EH (cell line): ENCODE data around the gene CCL25.
"Not testable (repeated sequence)": the region's sequence is repeated elsewhere in the genome, so short reads cannot be mapped to it uniquely, and the experiment has no call there.

Experiments
- DNase-seq: peaks from one replicate; pipeline ENCODE4 v3.0.0-alpha.2; 2015; ENCODE audit warnings: low read depth

The CCL25 gene

DNA sequence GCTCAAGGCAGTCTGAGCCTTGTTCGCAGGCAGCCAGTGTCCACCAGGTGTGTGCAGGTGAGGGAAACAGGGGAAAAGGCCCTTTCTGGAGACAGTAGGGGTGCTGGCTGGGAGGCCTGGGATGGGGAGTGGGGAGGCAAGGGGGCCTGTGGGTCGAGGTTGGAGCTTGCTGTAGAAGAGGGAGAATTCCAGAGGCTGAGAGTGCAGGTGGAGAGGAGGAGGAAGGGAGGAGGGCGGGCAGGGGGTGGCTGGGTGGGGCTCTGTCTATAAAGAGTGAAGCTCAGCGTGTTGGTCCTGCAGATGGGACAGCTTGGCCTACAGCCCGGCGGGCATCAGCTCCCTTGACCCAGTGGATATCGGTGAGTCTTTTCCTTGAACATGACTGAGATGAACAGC lies at the start of gene CCL25:
TSS of gene CCL25 (plus strand) at position 297 of the 396 bp plus-strand sequence. CDS start 290 bp downstream, outside the sequence.
- DNase-seq = no peak

DNA sequence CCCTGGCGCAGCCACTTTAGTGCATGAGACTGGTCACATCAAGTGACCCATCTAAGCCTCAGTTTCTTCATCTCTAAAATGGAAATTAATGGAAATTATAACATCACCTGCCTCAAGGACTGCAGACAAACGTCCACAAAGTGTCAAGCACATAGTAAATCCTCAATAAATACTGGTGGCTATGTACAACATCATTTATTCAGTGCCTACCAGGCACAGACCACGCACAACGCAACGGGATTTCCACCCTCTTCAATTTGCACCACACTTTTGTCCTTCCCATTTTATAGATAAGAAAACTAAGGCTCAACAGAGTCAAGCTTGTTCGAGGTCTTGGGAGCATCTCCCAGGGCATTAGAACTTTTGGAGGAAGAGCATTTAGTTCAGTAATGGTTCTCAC lies 48.6 kb upstream of the CCL25 start:
- DNase-seq = no peak

DNA sequence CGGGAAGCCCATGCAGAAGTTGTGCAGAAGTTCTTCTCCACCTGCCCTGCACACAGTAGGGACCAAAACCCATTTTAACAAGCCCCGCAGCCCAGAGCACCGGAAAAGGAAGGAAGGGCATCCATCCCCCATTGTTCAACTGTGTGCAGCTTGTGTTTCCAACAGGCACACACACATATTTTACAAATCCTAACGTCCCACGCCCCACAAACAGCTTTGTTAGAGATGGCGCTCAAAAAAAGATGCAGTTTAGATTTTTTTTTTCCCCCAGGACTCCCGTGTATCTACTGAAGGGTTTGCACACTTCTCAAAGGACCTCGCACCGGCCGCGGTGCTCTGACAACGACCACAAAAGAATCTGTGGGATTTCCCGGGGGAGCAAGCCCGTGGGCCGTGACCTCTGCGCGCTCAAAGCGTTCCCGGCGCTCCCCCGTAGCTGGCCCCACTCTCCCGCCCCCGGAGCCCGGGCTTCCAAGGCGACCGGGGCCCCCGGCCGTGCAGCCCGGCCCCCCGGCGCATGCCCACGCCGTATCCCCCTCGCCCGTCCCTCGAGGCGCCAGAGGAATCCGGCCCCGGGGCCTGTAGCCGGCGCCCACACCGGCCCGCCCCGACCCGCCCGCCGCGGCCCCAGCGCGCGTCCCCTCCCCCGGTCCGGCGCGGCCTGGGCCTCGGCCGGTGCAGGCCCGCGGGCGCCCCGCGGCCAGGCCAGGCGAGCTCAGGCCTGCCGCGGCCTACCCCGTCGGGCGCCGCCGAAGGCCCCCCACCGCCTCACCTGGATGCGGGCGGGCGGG lies 47.6 kb upstream of the CCL25 start:
- DNase-seq = peak; percentile 35

DNA sequence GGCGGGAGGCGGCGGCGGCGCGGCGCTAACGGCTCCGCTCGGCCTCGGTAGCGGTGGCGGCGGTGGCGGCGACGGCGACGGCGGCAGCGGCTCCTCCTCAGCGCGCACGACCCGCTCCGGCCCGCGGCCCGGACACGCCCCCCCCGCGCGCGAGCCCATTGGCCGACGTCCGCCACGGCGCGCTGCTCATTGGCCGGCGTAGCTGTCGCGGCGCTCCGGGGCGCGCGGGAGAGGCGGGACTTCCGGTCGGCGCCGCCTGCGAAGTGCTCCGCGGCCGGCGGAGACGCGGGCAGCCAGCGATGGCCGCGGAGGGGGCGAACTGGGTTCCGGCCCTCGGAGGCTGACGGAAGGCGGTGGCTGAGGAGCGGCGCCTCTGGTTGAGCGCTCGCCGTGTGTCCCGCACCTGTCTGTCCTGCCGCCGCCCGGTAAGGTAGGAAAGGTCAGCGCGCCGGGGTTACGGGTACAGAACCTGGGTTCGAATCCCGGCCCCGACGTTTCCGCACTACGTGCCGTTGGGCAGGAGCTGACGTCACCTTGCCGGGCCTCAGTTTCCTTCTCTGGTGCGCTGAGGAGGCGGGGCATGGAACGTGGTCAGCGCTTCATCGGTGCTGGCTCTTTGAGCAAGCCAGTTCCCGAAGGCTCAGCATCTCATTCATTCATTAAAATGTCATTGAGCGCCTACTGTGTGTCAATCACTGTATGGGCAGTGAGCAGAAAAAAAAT lies 46.9 kb upstream of the CCL25 start, which contains the start of gene ELAVL1:
TSS of gene ELAVL1 (minus strand) at position 108 of the 723 bp plus-strand sequence. CDS start 13,826 bp downstream, outside the sequence.
- peak; percentile 88 for DNase-seq

DNA sequence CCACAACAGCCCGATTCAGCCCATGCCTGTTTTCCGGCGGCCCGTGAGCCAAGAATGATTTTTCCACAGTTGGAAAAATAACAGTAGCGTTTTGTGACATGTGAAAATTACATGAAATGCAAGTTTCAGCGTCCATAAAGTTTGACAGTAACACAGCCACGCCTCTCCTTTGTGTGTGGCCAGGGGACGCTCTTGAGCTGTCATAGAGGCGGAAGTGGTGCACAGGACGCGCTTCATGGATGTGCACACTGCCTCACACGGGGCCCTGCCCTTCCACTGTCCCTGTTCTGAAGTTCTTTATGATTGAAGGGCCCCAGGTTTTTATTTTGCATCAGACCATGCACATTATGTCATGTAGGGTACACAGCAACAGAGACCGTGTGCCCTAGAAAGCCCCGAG lies 34.8 kb upstream of the CCL25 start:
- no peak for DNase-seq

- DNase-seq = no peak
These were observed 31.9 kb upstream of the CCL25 start for GRCh38 chr19:8020681-8021080.

DNA sequence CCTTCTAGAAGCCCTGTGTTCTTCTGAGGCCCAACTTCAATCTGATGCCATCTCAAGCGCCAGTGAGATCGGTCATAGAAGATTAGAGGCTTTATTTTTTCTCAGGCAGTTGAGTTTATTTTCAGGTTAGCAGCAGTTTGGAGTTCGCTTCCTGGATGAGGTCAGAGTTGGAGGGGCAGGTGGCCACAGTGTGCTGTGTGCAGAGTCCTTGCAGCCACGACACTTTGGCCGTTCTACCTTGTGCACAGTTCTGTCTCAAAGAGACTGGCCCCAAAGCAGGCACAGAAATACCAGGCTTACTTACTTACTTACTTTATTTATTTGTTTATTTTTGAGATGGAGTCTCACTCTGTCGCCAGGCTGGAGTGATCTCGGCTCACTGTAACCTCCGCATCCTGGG lies 31.2 kb upstream of the CCL25 start:
- no peak for DNase-seq

DNA sequence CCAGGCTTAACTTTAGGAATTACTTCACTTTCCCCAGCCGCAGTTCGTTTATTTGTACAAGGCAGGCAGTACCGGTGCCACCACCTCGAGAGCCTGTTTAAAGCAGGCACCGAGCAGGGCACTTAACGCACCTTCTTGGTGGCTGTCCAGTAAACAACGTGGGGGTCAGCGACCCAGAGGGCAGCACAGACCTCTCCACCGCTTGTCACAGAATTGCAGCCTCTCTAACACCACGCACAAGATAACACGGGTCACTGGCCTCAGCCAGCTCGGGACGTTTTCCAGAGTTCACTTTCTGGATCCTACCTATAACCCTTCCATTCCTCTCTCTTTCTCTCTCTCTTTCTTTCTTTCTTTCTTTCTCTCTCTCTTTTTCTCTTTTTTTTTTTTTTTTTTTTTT lies 30.3 kb upstream of the CCL25 start:
- no peak for DNase-seq

DNA sequence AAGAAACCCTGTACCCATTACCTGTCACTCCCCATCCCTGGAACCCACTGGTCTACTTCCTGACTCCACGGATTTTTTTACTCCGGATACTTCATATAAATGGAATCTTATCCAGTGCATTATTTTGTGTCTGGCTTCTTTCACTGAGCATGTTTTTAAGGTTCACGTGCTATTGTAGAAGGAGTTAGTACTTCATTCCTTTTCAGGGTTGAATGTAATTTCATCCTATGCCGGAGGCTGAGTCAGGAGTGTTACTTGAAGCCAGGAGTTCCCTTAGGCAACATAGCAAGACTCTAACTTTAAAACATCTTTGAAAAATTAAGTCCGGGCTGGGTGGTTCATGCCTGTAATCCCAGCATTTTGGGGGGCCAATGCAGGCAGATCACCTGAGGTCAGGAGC lies 29.2 kb upstream of the CCL25 start:
- DNase-seq = peak; percentile 3

GRCh38 chr19:8024256-8024655 lies 28.3 kb upstream of the CCL25 start:
- DNase-seq = not testable (repeated sequence)

DNA sequence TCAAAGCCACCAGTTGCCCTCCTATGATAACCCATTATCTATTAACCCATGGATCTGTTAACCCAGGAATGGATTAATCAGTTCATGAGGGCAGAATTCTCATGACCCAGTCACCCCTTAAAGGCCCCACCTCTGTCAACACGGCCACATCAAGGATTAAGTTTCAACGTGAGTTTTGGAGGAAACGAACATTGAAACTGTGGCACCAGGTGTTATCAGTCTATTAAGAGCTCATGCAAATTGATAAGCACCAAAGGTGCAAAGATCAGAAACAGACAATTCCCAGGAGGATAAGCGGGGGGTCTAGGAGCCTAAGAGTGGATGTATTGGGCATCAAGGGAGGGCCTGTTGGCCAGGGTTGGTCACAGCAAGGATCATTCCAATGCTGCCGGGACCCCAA lies 27.2 kb upstream of the CCL25 start:
- DNase-seq = no peak

- no peak for DNase-seq
These were observed 23.5 kb upstream of the CCL25 start for GRCh38 chr19:8028951-8029491.

- DNase-seq = peak; percentile 2
These were observed 21.6 kb upstream of the CCL25 start for GRCh38 chr19:8030960-8031359.

DNA sequence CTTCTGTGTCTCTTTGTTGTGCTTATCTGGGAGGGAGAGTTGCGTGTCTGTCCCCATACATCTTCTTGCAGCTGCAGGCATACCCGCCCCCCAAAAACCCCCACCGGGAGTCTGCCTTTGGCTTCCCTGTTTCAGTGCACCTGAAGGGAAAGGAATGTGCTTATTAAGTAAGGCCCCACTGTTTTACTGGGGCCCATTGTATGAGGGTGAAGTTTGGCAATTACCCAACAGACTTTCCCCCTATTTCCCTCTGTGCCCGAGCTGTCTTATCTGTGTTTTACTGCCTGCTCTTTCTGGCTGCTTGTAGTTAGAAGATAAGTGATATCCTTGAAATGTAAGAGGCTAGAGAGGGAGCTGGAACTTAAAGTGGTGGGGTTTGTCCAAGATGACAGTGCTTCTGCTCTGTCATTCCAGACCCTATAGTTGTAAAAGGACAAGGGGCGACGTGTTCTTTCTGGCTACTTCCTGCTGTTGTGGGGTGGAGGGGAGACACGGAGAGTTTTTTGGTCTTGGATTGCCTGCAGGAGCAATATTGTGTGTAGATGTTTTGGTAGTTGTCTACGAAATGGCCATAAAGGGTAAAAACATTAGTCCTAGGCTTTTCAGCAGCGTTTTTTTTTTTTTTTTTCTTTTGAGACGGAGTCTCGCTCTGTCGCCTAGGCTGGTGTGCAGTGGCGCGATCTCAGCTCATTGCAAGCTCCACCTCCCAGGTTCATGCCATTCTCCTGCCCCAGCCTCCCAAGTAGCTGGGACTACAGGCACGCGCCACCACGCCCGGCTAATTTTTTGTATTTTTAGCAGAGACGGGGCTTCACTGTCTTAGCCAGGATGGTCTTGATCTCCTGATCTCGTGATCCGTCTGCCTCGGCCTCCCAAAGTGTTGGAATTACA lies 19.0 kb upstream of the CCL25 start:
- not testable (repeated sequence) for DNase-seq

DNA sequence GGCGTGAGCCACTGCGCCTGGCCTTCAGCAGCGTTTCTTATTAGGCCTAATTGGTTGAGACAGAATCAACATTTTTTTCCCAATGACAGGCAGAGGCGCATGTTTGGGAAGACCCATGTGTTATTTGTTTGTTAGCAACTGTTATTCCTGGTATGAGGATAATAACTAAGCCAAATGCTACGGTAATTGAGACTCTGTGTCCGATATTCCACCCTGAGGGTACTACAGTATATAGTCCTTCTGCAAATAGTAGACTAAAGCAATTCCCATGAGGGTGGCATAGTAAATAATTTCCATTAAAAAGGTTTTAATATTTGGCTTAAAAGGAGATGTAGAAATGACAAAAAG lies 18.4 kb upstream of the CCL25 start:
- no peak for DNase-seq

- DNase-seq = no peak
These were observed 16.0 kb upstream of the CCL25 start for GRCh38 chr19:8036434-8037099.

- no peak for DNase-seq
These were observed 13.7 kb upstream of the CCL25 start for GRCh38 chr19:8038815-8039214.

GRCh38 chr19:8039231-8039630 lies 13.3 kb upstream of the CCL25 start:
- DNase-seq = no peak

DNA sequence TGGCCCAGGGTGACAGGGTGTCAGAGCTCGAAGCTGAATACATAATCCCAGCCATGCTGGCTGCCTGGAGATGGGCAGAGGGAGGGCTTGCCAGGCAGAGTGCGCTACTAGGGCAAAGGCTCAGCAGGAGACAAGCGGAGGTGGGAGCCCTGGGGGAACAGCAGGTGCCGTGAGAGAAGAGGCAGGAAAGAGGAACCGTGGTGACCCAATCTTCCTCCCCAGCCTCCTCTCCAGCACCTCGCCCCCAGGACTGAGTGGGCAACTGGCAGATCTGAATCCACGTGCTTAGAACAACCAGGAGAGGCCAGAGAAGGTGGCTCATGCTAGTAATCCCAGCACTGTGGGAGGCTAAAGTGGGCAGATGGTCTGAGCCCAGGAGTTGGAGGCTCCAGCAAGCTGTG lies 11.0 kb upstream of the CCL25 start:
- no peak for DNase-seq

GRCh38 chr19:8042900-8043299 lies 9.7 kb upstream of the CCL25 start:
- no peak for DNase-seq

DNA sequence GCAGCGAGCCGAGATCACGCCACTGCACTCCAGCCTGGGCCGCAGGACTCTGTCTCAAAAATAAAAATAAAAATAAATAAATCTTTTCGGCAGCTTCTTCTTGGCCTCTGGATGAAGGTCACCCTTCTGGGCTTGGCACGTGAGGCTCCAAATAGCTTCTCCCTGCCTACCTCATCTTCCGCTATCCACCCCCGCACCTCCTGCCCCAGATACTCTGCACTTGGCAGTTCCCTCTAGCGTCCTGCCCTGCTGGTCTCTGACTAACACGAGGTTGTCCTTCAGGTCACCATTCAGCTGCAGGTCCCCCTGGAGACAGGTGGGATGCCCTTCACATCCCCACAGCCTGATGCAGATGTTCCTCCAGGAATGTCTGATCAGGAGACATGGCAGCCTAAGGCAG lies 8.5 kb upstream of the CCL25 start:
- DNase-seq = no peak
